AG08395 (cell line): ENCODE results near the gene CLHC1.
"Not testable (repeated sequence)": the region's sequence is repeated elsewhere in the genome, so short reads cannot be mapped to it uniquely, and the experiment has no call there.

ENCODE experiments used
- DNase-seq: peaks from one replicate; pipeline ENCODE4 v3.0.0; 2012; ENCODE audit warnings: mixed read lengths, low spot score

The CLHC1 gene

DNA sequence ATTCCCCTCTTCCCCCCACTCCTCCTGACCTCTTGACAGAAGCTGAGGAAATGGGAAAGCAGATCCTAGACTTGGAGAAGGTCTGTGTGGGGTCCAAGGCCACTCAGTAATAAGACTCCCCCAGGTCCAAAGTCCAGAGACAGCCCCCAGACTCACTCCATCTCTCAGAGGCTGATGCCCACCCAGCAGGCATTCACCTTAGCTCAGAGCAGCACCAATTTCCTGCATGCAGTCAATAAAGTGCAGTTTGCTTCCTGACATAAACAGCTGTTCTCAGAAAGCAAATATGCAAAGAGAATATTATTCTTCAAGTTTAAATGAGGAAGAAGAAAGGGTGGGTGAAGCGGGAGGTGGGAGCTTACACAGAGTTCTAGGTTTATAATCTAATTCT lies 97.8 kb downstream of the CLHC1 start:
- DNase-seq = no peak

DNA sequence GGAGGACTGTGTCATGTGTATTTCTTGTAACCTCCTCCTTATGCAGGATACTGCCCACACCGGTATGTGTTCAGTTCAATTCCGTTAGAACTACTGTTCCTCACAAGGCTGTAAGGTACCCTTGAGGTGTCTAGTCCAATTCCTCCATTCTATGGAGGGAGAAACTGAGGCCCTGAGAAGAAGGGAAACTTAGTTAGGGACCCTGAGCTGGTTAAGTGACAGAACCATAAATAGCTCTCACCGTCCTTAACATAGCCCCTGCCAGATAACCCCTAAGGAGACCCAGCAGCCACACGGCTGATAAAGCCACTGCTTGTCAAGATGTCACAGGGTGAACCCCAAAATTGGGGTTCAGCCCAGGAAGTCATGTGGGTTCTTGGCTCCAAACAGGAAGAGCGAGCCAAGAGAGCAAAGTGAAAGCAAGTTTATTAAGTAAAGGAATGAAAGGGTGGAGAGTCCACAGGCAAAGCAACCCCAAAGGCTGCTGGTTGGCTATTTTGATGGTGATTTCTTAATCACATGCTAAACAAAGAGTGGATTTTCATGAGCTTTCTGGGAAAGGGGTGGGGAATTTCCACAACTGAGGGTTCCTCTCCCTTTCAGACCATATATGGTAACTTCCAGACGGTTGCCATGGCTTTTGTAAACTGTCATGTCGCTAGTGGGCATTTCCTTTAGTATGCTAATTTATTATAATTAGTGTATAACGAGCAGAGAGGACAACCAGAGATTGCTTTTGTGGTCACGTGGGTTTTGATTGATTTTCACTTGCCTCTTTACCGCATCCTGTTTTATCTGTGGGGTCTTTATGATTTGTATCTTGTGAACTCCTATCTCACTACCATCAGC lies 98.4 kb downstream of the CLHC1 start:
- peak; percentile 82 for DNase-seq

DNA sequence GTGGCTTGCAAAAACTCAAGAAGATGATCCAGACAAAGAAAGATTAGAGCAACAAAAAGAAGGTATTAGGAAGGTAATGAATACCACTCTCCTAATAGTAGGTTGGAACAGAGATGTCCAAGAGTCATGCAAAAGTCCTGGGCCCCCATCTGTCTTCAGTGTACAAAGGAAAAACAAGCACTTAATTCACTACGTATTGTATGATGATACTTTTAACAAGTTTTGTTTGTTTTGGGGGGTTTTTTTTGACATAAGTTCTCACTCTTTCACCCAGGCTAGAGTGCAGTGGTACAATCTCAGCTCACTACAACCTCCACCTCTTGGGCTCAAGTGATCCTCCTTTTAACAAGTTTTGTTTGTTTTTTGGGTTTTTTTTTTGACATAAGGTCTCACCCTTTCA lies 101.2 kb downstream of the CLHC1 start:
- DNase-seq = no peak

DNA sequence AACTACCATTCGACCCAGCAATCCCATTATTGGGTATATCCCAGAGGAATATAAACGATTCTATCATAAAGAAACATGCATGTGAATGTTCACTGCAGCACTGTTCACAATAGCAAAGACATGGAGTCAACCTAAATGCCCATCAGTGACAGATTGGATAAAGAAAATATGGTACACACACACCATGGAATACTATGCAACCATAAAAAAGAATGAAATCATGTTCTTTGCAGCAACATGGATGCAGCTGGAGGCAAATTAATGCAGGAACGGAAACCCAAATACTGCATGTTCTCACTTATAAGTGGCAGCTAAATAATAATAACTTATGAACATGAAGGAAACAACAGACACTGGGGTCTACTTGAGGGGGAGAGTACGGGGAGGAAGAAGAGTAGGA lies 105.5 kb downstream of the CLHC1 start:
- not testable (repeated sequence) for DNase-seq
